Stromal cell of bone marrow (primary cell): ENCODE data around the gene ZNF346.
A peak's percentile ranks its signal among the peaks of the same experiment; 100 is the strongest.

ENCODE experiments used
- DNase-seq: peaks from one replicate; pipeline ENCODE4 v3.0.0-alpha.2; 2012; ENCODE audit warnings: low read depth

The ZNF346 gene

DNA sequence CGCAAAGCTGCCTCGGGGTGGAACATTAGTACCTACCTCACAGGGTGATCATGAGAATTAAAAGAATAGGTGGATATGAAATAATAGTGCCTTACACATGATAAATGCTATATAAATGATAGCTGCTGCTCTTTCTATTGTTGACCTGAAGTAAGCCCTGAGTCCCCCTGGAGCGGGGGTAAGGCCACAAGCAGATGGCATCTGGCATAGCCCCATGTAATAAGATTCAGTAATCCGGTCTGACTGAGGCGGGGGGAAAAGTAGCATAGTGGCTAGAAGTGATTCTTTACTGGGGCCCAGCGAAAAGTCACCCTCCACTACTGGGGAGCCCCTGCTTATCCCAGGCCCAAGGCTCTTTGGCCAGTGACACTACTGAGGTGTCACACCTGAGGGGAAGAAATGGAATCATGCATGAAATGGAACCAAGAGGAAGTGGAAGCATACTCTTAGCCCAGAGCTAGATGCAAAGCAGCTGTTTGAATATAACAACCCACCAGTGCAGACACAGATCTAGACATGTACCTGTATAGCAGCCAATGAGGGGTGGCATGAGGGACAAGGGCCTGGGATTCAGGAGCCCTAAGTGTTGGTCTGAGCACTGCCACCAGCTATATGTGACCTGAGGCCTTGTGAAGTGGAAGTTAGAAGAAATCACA lies 48.2 kb downstream of the ZNF346 start:
- no peak for DNase-seq

DNA sequence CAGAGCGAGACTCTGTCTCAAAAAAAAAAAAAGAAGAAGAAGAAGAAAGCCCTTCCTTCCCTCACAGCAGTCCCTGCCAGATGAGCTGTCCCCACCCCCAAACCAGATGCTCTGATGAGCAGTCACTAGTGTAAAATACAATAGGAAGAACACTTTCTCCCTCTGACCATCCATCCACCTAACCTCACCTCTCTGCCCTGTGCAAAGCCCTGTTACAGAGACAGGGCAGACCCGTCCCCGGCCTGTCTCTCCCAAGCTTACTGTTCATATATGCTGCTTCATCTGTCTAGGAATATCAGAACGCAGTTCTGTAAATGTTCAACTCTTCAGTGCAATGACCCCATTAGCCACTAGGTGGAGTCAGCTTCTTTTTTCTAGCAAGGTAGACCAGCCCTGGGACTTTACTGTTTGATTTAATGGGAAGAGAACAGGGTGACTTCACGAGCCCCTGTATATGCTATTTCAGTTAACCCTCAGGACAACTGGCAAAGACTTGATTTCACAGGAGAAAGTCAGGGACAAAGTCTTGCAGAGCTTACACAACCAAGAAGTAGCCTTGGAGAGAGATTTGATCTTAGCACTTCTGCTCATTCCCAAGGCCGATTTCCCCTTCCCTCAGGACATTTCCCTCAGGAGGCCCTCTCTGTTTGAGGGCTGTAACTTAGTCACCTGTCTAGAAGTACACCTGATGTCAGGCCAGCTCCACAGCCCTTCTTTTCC lies 49.3 kb downstream of the ZNF346 start:
- peak; percentile 61 for DNase-seq

DNA sequence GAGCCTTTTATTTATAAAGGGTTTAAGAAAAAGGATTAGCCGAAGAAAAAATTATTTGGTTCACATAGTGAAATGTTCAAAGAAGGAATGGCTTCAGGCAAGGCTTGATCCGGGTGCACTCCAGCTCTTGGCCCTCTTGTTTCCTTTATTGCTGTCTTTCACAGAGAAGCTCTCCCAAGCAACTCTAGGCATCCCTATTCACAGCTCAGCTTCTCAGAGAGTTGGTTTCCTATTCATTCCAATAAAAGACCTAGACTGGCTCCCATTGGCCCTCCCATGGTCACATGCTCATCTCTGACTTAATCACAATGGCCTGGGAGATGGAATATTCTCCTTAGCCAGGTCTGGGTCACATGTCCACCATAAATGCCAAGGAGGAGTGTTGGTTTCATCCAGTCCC lies 54.8 kb downstream of the ZNF346 start:
- DNase-seq = no peak

DNA sequence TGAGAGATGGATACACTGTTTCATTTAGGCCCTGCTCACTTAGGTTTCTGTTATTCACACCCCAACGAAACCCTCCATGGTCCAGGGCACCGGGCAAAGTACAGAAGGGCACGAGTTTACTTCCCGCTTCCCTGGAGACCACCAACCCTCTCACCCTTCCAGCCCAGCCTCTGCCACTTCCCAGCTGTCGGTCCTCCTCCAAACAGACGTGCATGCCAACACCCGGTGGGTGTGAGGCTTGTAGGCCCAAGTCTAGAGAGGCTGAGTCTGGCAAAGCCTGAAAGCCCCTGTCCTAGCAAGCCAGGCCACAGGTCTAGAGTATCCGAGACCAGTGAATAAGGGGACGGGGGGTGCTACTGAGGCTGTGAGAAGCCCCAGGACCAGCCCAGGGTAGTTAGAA lies 57.1 kb downstream of the ZNF346 start:
- DNase-seq = no peak

DNA sequence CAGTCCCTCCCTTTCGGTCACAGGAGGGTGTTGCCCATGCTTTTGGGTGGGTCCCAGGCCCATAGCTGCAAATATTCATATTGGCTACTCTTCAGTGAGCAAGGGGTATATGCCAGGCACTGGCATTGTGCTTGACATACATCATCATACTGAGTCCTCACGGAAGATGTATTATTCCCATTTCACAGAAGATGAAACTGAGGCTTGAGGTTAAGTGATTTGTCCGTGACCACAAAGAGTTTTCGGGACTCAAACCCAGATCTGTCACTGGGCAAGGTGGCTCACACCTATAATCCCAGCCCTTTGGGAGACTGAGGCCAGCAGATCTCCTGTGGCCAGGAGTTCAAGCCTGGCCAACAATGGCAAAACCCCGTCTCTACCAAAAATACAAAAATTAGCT lies 57.8 kb downstream of the ZNF346 start:
- DNase-seq = no peak

DNA sequence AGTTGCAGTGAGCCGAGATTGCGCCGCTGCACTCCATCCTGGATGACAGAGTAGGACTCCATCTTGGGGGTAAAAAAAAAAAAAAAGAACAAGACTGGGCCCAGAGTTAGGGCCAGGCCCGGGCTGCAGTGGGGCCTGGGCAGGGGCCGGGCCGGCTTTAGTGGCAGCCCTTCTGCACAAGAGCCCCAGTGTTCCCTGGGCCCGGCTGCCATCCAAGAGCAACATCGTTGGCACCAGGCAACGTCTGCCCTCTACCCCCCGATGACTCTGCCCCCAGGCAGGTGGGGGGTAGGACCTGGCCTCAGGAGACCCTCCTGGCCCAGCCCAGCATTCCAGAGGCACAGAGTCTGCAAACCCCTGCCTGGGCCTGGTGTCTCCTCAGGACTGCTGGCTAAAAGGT lies 59.4 kb downstream of the ZNF346 start:
- DNase-seq = no peak

DNA sequence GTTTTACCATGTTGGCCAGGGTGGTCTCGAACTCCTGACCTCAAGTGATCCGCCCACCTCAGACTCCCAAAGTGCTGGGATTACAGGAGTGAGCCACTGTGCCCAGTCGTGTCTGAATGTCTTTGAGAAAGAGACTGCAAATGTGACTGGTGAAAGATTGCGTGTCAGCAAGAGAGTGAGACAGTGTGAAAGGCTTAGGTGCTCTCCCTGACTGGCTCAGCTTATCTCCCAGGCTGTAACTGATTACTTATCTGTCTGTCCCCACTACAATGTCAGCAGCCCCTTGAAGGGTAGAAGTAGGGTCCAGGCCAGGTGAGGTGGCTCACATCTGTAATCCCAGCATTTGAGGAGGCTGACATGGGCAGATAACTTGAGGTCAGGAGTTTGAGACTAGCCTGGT lies 60.9 kb downstream of the ZNF346 start:
- DNase-seq = no peak

DNA sequence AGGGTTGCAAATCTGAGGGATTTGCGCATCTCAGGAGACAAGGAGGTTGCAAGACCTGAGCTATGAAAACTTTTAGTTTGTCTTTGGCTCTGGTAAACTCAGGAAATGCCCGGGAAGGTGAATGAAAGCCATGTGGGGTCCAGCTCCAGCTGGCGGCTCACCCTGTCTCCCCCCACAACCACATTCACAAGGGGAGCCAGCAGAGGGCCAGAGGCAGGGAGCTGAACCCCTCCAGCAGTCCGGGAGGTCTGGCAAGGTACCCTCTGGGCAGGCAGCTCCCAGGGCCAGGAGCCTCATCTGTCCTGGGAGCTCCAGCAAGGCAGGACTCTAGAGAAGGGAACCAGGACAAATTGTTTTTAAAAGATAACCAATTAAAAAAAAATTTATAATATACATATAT lies 61.7 kb downstream of the ZNF346 start:
- no peak for DNase-seq

DNA sequence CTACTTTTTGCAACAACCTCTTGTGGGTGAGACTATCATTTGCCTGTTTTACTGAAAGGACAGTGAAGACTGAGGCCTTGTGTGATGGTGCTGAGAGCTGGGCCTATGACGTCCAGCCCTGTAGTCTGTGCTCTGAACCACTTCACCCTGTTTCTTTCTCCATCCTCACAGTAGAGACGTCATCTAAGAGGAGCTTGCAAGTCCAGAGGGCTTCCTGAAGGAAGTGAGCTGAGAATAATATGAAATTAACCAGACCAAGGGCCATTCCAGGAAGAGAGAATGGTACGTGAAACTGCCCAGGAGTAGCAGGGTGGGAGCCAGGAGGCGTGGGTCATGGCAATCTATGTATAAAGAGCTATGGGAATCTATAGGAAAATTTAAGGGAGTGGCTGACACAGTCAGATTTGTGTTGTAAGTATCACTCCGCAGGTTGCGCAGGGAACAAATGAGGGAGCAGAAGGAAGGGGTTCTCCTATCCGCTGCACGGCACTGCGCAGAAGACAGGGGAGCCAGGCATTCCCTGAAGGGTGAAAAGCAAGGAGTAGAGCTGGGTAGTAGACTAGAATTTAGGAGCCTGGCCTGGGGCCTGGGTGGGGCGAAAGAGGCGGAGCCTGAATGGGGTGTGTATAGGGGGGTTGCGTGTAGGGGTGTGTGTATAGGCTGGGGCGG lies 63.6 kb downstream of the ZNF346 start:
- DNase-seq = no peak

DNA sequence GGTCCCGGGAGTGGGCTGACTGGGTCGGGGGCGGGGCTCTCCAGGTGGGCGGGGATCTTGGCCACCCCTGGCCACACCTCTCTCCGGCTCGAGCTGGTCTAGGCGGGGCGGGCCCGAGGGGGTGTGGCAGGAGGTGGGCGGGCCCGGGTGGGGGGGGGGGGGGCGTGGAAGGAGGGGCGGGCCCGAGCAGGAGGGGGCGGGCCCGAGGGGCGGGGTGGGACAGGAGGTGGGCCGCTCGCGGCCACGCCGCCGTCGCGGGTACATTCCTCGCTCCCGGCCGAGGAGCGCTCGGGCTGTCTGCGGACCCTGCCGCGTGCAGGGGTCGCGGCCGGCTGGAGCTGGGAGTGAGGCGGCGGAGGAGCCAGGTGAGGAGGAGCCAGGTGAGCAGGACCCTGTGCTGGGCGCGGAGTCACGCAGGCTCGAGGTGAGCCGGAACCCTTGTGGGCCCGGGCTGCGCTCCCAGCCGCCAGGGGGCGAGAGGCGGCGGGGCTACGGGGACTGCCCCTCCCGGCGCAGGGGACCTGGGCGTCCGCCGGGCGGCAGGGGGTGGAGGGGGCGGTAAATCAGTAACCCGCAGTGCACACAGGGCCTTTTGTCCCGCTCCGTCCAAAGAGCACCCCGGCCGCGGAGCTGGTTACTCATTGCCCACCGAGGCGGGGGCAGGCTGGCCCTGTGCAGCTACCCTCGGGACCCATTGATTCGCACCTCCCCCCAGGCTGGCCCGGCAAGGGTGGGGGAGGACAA lies 64.3 kb downstream of the ZNF346 start, which contains the start of gene FGFR4:
Gene FGFR4, plus strand, starts transcription at position 262 of the 744 bp plus-strand sequence. CDS start 2,688 bp downstream, outside the sequence.
- DNase-seq = no peak

DNA sequence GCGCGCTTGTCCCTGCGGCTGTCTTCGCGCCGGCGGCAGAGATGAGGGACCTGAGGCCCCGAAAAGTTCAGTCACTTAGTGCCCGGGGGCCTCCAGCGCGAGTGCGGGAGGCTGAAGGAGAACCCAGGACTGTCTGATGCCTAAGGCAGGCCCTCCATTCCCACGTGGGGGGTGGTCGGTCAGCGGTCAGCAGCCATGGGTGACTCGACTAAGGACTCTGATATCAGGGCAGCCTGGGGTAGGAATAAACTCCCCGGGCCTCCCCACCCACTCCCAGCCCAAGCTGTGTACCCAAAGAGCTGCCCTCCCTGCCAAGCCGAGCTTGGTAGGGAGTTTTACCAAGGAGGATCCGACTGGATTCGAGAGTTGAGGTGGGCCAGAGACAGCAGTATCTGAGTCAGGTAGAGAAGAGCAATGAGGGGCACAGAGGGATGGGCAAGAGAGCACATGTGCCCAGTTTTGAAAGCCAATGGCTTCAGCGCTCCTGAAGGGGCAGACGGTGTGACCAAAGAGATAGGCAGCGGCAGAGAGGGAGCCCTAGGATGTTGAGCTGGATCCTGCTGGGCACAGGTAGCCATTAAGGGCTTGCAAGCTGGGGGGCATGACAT lies 65.0 kb downstream of the ZNF346 start:
- no peak for DNase-seq

DNA sequence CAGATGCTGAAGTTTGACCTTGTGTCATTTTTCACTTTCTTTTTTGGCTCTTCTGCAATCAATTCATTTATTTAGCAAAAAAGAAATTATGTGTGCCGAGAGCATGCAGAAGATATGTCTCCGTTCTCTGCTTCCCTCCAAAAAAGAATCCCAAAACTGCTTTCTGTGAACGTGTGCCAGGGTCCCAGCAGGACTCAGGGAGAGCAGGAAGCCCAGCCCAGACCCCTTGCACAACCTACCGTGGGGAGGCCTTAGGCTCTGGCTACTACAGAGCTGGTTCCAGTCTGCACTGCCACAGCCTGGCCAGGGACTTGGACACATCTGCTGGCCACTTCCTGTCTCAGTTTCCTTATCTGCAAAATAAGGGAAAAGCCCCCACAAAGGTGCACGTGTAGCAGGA lies 66.6 kb downstream of the ZNF346 start:
- no peak for DNase-seq

DNA sequence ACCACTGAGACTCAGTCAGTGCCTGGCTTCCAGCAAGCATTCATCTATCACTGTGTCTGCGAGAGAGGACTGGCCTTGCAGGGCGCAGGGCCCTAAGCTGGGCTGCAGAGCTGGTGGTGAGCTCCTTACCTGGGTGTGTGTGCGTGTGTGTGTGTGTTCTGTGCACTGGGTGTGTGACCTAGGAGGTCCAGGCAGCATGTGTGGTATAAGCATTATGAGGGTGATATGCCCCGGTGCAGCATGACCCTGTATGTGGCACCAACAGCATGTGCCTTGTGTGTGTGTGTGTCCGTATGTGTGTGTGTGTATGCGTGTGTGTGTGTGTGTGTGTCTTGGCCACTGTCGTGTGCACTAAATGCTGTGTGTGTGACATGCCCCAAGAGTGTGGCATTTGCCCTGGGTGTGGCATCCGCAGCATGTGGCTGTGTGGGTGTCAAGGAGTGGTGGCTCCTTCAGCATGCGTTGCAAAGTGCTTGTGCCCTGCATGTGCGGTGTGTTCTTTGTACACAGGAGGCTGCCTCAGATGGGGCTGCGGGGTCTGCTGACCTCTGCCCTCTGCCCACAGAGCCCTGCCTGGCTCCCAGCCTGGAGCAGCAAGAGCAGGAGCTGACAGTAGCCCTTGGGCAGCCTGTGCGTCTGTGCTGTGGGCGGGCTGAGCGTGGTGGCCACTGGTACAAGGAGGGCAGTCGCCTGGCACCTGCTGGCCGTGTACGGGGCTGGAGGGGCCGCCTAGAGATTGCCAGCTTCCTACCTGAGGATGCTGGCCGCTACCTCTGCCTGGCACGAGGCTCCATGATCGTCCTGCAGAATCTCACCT lies 67.5 kb downstream of the ZNF346 start:
- DNase-seq = no peak

DNA sequence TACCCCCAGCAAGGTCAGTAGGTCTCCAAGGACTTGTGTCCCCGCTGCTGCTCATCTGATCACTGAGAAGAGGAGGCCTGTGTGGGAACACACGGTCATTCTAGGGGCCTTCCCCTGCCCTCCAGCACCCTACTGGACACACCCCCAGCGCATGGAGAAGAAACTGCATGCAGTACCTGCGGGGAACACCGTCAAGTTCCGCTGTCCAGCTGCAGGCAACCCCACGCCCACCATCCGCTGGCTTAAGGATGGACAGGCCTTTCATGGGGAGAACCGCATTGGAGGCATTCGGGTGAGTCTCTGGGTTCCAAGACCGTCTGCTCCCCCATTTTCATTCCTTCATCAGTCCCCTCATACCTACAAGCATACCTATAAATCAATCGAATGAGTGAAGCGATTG lies 68.3 kb downstream of the ZNF346 start:
- DNase-seq = no peak

DNA sequence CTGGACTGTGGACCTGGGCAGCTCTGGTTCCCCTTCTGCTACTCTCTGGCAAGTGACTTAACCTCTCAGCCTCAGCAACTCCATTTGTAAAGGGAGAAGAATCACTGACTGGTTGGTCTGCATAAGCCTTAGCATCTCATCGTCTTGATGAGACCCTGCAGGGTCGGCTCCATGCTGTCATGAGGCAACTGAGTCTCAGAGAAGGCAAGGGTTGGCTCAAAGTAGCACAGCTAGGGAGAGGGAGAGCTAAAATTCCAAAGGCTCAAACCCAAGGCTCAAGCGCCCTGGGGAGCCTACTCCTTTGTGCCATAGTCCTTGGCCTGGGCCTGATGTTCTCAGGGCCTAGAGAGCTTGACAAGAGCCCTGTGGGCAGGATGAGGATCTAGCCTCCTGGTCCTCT lies 68.7 kb downstream of the ZNF346 start:
- no peak for DNase-seq

DNA sequence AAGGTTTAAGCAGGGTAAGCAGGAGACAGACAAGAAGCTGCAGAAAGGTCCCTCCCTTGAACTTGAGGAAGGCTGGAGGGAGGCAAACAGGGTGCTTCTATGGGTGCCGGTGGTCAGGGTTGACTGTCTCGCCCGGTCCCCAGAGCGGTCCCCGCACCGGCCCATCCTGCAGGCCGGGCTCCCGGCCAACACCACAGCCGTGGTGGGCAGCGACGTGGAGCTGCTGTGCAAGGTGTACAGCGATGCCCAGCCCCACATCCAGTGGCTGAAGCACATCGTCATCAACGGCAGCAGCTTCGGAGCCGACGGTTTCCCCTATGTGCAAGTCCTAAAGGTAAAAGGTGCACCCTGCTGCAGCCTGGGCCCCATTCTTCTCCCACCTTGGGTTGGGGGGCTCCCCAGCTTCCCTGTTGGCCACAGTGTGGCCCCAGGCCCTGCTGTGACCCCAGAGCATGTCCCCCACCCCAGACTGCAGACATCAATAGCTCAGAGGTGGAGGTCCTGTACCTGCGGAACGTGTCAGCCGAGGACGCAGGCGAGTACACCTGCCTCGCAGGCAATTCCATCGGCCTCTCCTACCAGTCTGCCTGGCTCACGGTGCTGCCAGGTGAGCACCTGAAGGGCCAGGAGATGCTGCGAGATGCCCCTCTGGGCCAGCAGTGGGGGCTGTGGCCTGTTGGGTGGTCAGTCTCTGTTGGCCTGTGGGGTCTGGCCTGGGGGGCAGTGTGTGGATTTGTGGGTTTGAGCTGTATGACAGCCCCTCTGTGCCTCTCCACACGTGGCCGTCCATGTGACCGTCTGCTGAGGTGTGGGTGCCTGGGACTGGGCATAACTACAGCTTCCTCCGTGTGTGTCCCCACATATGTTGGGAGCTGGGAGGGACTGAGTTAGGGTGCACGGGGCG lies 69.9 kb downstream of the ZNF346 start:
- DNase-seq = no peak

DNA sequence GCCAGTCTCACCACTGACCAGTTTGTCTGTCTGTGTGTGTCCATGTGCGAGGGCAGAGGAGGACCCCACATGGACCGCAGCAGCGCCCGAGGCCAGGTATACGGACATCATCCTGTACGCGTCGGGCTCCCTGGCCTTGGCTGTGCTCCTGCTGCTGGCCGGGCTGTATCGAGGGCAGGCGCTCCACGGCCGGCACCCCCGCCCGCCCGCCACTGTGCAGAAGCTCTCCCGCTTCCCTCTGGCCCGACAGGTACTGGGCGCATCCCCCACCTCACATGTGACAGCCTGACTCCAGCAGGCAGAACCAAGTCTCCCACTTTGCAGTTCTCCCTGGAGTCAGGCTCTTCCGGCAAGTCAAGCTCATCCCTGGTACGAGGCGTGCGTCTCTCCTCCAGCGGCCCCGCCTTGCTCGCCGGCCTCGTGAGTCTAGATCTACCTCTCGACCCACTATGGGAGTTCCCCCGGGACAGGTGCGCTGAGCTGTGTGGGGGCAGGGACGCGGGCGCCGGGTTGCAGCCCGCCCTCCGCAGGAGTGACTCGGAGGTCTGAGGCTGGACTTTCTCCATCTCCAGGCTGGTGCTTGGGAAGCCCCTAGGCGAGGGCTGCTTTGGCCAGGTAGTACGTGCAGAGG lies 70.7 kb downstream of the ZNF346 start:
- no peak for DNase-seq

DNA sequence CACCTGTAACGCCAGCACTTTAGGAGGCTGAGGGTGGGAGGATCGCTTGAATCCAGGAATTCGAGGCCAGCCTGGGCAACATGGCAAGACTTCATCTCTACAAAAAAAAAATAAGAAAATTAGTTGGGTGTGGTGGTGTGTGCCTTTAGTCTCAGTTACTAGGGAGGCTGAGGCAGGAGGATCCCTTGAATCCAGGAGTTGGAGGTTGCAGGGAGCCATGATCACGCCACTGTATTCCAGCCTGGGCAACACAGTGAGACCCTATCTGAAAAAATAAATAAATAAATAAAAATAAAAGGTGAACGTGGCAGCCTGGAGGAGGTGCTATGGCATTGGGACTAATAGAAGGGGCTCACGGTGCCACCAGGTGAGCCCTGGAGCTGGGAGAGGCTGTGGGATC lies 71.3 kb downstream of the ZNF346 start:
- DNase-seq = no peak

DNA sequence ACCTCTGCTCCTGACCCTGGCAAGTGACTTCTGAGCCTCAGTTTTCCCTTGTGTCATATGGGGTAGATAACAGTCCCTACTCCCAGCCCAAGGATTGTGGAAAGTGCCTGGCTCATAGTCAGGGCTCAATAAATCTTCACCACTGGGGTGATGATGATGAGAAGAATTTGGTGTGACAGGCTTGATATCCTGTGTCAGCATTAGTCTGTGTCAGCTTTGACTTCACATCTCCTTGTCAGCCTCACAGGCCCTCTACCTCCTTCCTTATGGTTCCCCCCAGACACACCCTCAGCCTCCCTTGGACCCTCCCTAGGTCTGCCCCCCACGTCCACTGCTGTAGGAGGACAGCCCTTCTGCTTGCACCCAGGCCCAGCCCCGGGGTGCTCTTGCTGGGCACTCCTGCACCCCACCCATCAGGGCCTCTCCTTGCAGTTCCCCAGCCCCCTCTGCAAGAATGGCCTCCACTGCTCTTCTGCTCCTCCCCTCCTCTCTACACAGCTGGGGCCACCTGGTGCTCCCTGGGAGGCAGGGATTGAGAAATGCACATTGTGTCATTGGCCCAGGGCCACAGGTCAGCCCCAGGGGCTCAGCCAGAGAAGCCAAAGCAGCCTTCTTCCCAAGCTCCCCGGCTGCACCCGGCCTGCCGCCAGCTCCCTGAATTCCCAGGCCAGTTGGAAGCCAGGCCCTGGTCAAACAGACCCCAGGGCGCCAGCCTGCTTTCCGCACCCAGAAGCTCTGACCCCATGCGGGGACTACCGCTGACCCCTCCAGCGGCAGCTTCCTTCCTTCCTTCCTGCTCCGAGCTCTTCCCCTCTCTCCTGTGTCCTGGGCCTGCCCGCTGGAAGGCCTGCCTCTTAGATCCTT lies 72.0 kb downstream of the ZNF346 start:
- DNase-seq = no peak
